Measurements from ENCODE around the gene PLEKHA5.

DNA sequence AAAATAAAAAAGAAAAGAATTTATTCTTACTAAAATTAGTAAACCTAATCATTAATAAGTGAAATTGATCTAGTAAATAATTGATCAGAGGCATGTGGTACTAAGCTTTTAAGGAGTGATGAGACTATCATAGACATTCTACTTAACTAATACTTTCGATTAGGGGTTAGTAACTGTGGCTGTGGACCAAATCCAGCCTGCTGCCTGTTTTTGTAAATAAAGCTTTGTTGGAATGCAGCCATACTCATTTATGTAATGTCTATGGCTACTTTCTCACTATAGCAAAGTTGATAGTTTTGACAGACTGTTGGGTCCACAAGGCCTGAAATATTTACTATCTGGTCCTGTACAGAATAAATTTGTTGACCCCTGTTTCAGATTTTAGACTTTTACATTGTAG lies 63.2 kb downstream of the PLEKHA5 start:
- TF ChIP-seq CTCF (IDR thresholded peaks at IDR 0.05) (no peak), POLR2AphosphoS5 (IDR thresholded peaks at IDR 0.05; ENCODE audit: low read depth, low read length) (no peak)
